ENCODE measurements around the gene BNIP3. TPM values are rescaled to one million over a fixed set of nuclear protein-coding genes. Genes with fewer than 3 reads are reported as not detected.

Gene BNIP3
- total RNA-seq, 1 experiment from 2014 or later: 24.9 TPM

DNA sequence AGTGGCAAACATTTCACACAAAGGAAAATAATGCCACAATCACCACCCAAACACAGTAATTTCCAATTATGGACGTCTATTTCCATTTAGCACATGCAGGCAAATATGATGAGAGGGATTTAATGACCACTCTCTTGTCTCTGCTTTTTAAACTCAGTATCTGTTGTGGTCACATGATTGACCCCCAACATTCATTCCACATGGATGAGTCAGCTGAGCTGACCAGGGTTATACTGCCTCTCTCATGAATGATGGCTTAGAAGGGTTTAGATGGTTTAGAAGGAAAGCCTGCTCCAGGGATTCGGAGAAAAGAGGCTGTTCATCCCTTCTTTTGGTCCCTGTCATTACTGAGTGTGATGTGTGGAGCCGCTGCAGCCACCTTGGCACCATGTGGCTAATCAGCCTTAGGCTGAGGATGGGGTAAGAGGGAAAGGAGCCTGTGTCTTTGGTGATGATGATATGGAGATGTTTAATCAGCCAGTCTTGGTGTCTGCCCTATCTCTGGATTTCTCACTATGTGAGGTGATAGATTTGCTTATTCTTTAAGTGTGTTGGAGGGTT is 45.8 kb upstream of the BNIP3 start:
- POLR2A ChIA-PET (ENCODE audit: low non-redundant PET): no interaction called here
- no peak for TF ChIP-seq EZH2 (IDR thresholded peaks at IDR 0.05; ENCODE audit: borderline replicate concordance, low read depth, low read length, poor library complexity, severe bottlenecking)
- TF ChIP-seq, protein P1, sequence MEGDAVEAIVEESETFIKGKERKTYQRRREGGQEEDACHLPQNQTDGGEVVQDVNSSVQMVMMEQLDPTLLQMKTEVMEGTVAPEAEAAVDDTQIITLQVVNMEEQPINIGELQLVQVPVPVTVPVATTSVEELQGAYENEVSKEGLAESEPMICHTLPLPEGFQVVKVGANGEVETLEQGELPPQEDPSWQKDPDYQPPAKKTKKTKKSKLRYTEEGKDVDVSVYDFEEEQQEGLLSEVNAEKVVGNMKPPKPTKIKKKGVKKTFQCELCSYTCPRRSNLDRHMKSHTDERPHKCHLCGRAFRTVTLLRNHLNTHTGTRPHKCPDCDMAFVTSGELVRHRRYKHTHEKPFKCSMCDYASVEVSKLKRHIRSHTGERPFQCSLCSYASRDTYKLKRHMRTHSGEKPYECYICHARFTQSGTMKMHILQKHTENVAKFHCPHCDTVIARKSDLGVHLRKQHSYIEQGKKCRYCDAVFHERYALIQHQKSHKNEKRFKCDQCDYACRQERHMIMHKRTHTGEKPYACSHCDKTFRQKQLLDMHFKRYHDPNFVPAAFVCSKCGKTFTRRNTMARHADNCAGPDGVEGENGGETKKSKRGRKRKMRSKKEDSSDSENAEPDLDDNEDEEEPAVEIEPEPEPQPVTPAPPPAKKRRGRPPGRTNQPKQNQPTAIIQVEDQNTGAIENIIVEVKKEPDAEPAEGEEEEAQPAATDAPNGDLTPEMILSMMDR (conservative IDR thresholded peaks at IDR 0.05; ENCODE audit: low read depth, low read length): no peak
- H3K27me3 ChIP-seq (replicated peaks; ENCODE audit: insufficient read depth, low read depth, low read length, poor library complexity): peaks cover 73% of the 10 kb centered on the region
- no peak for DNase-seq (ENCODE audit: low spot score)
- H3K9me3 ChIP-seq (ENCODE audit: low read depth, low read length, poor library complexity, severe bottlenecking): no peaks in the 10 kb centered on the region
- CTCF ChIA-PET: no interaction called here
- H3K36me3 ChIP-seq (ENCODE audit: insufficient read depth, low read length, poor library complexity, severe bottlenecking): no peaks in the 10 kb centered on the region
- H3K4me1 ChIP-seq (ENCODE audit: insufficient read depth, low read length, poor library complexity, severe bottlenecking): no peaks in the 10 kb centered on the region
- H3K27ac ChIP-seq (ENCODE audit: low read depth, low read length, poor library complexity, severe bottlenecking): no peak overlapping the region
- intact Hi-C loops (cut with micrococcal nuclease; ENCODE audit: unreplicated experiment): no loop called here
- no TSS peak for BruUV-seq (replicated peaks)
- no peak overlapping the region for H3K4me3 ChIP-seq (ENCODE audit: low read depth, low read length, poor library complexity, severe bottlenecking)

DNA sequence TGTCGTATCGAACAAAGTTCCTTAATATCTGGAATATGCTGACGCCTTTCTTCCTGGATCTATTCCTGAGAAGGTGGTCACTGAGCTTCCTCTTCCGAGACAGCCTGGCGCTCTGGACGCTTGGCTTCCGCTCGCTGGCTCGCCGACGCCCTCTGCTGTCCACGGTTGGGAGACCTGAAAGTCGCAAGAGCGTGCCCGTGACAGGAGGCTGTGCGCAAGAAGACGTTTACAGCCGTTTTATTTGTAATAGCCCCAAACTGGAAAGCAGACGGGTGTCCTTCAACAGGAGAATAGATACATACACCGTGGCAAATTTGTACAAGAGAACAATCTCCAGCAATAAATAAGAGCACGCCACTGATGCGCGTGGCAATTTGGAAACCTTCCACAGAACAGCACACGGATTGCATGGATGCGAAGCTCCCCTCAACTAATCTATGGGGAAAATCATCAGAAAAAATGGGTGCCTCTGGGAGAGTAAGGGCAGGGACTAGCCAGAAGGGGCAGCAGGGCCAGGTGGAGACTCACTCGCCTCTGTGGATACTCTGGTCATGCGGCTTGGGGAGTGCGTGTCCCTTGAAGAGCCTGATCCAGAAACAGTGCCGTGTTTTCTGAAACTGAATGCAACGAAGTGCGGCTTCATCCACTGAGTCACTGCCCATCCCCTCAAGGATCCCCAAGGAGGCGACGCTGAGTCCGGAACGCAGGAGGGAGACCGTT is 41.5 kb upstream of the BNIP3 start:
- Histone ChIP-seq H3K27me3 (replicated peaks; ENCODE audit: insufficient read depth, low read depth, low read length, poor library complexity) (peaks cover 42% of the 10 kb centered on the region), H3K27ac (ENCODE audit: low read depth, low read length, poor library complexity, severe bottlenecking) (no peak overlapping the region), H3K4me1 (ENCODE audit: insufficient read depth, low read length, poor library complexity, severe bottlenecking) (no peaks in the 10 kb centered on the region), H3K4me3 (ENCODE audit: low read depth, low read length, poor library complexity, severe bottlenecking) (peak overlapping the region; percentile 29), H3K36me3 (ENCODE audit: insufficient read depth, low read length, poor library complexity, severe bottlenecking) (no peaks in the 10 kb centered on the region), H3K9me3 (ENCODE audit: low read depth, low read length, poor library complexity, severe bottlenecking) (no peaks in the 10 kb centered on the region)
- no TSS peak for BruUV-seq (replicated peaks)
- ChIA-PET CTCF (interaction anchor here (0.6 to 1.9 kb wide), 9 partner anchors 17 to 1834 kb away, joined by 3 to 27 read pairs (median 3); partner anchors contain the start of gene BNIP3), POLR2A (ENCODE audit: low non-redundant PET) (no interaction called here)
- peak; percentile 83 for DNase-seq (ENCODE audit: low spot score)
- TF ChIP-seq, protein P1 (conservative IDR thresholded peaks at IDR 0.05; ENCODE audit: low read depth, low read length): peak; percentile 94
- no peak for TF ChIP-seq EZH2 (IDR thresholded peaks at IDR 0.05; ENCODE audit: borderline replicate concordance, low read depth, low read length, poor library complexity, severe bottlenecking)
- intact Hi-C loops (cut with micrococcal nuclease; ENCODE audit: unreplicated experiment): loop anchor here (1.0 kb wide), 1 partner anchor 138 kb away; no protein-coding TSS in a partner anchor

DNA sequence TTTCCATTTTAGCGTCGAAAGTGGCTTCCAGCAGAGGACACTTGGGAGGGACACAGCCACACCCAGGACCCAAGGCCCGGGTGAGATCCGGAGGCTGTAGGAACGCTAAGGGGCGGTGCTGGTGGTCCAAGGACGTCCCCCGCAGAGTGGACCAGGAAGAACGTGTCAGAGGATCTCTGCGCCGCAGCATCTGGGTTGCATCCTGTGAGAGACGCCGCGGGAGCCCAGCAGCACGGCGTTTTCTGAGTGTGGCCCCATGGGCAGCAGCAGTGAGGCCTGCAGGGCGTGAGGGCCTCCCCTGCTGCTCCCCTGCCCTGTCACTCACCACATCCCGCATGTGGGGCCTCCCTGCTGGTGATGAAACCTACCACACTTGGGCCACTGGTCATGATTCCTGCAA is 40.5 kb upstream of the BNIP3 start:
- CTCF ChIA-PET: interaction anchor here (0.9 to 1.9 kb wide), 4 partner anchors 41 to 137 kb away, joined by 3 to 27 read pairs (median 8); partner anchors contain the start of gene BNIP3
- H3K4me1 ChIP-seq (ENCODE audit: insufficient read depth, low read length, poor library complexity, severe bottlenecking): no peaks in the 10 kb centered on the region
- no peak for DNase-seq (ENCODE audit: low spot score)
- no peaks in the 10 kb centered on the region for H3K36me3 ChIP-seq (ENCODE audit: insufficient read depth, low read length, poor library complexity, severe bottlenecking)
- no peak overlapping the region for H3K4me3 ChIP-seq (ENCODE audit: low read depth, low read length, poor library complexity, severe bottlenecking)
- POLR2A ChIA-PET (ENCODE audit: low non-redundant PET): no interaction called here
- BruUV-seq (replicated peaks): no TSS peak
- H3K9me3 ChIP-seq (ENCODE audit: low read depth, low read length, poor library complexity, severe bottlenecking): no peaks in the 10 kb centered on the region
- no peak overlapping the region for H3K27ac ChIP-seq (ENCODE audit: low read depth, low read length, poor library complexity, severe bottlenecking)
- TF ChIP-seq, protein P1 (conservative IDR thresholded peaks at IDR 0.05; ENCODE audit: low read depth, low read length): no peak
- TF ChIP-seq EZH2 (IDR thresholded peaks at IDR 0.05; ENCODE audit: borderline replicate concordance, low read depth, low read length, poor library complexity, severe bottlenecking): no peak
- intact Hi-C loops (cut with micrococcal nuclease; ENCODE audit: unreplicated experiment): no loop called here
- H3K27me3 ChIP-seq (replicated peaks; ENCODE audit: insufficient read depth, low read depth, low read length, poor library complexity): peaks cover 32% of the 10 kb centered on the region

Measured in A673 (cell line).